K562 (cell line): Measurements from ENCODE around the gene APBB2. TPM values are rescaled to one million over a fixed set of nuclear protein-coding genes. Genes with fewer than 3 reads are reported as not detected.

Source experiments
- ATAC-seq: fragments of 200-7000 bp; cut with Tn5 transposase; 3 replicates; pipeline ENCODE4 v1.9.1; 2020; ENCODE audit warnings: moderate library complexity
- BruUV-seq: library from RNA; stranded (reverse); fragments of 400-500 nt; replicated peaks from 2 replicates; lab custom pipeline; 2021; lab: Mats Ljungman, UMichigan
- CTCF ChIA-PET: fragments of 300-600 bp; formaldehyde crosslinking; extraction: SDS; loops from one replicate; lab custom pipeline; 2021; ENCODE audit warnings: low intra/inter-chr PET ratio; lab: Yijun Ruan, JAX
- POLR2A ChIA-PET: fragments of 300-600, 350-650 bp; sonication (Branson Sonifier 250); formaldehyde crosslinking; extraction: SDS; loops from one replicate; lab custom pipeline; 2021; ENCODE audit warnings: antibody characterized with exemption, inconsistent platforms; lab: Yijun Ruan, JAX
- DNase-seq, 4 experiments: peaks; one replicate each; pipeline versions ENCODE4 v3.0.0 to v3.0.0-alpha.2; 2011 to 2018; ENCODE audit warnings: low spot score in 3 of 4, mixed read lengths in 3 of 4; ENCODE audit errors: extremely low read depth in 1 of 4
- FAIRE-seq: peaks from 2 replicates; lab custom pipeline; 2011; peaks lifted over from hg19 to GRCh38; lab: Jason Lieb, UNC
- H2AFZ ChIP-seq: 2 replicates; pipeline ENCODE4 v1.6.0; 2011; ENCODE audit warnings: low read depth, low read length, control low read depth, inconsistent platforms
- H3K27ac ChIP-seq: fragments of 200-600 bp; 3 replicates; pipeline ENCODE4 v1.8.0; 2011; ENCODE audit warnings: low read depth, mild to moderate bottlenecking, control low read depth, inconsistent platforms, low read length, moderate library complexity, mixed read lengths; ENCODE audit errors: extremely low read depth
- H3K27me3 ChIP-seq, 2 experiments: fragments of 300-600 bp in 1 of 2; 2 replicates in 1 of 2; 3 replicates in 1 of 2; pipeline versions ENCODE4 v1.6.0 to v1.8.0; 2011; ENCODE audit warnings: inconsistent platforms in 2 of 2, low read length in 2 of 2, mild to moderate bottlenecking in 1 of 2, mixed read lengths in 1 of 2, moderate library complexity in 1 of 2; ENCODE audit not compliant: control insufficient read depth in 2 of 2, insufficient read depth in 2 of 2
- H3K36me3 ChIP-seq: fragments of 300-600 bp; 3 replicates; pipeline ENCODE4 v1.8.0; 2011; ENCODE audit warnings: mild to moderate bottlenecking, low read length, inconsistent platforms; ENCODE audit not compliant: control insufficient read depth, insufficient read depth
- H3K4me1 ChIP-seq, 2 experiments: fragments of 200-600 bp in 1 of 2; replicated peaks in 1 of 2; 2 replicates in 1 of 2; 3 replicates in 1 of 2; pipeline versions ENCODE4 v1.5.1 to v1.8.0; 2011; ENCODE audit warnings: inconsistent platforms in 2 of 2, low read length in 2 of 2, mild to moderate bottlenecking in 1 of 2, mixed read lengths in 1 of 2, moderate library complexity in 1 of 2; ENCODE audit not compliant: control insufficient read depth in 2 of 2, insufficient read depth in 2 of 2
- H3K4me2 ChIP-seq: 2 replicates; pipeline ENCODE4 v1.6.1; 2011; ENCODE audit warnings: low read length, control low read depth, inconsistent platforms, mixed read lengths; ENCODE audit not compliant: insufficient read depth
- H3K4me3 ChIP-seq: fragments of 200-600 bp; sonication (generic), shearing (Covaris generic); 2 replicates; pipeline ENCODE4 v1.5.1; 2016; ENCODE audit warnings: control low read depth, inconsistent platforms
- H3K79me2 ChIP-seq: fragments of 200-600 bp; 3 replicates; pipeline ENCODE4 v1.8.0; 2011; ENCODE audit warnings: low read length, inconsistent platforms; ENCODE audit not compliant: control insufficient read depth, insufficient read depth
- H3K9ac ChIP-seq, 2 experiments: 2 replicates each; pipeline versions ENCODE4 v1.6.0 to v1.6.1; 2011; ENCODE audit warnings: low read depth in 2 of 2, low read length in 2 of 2, control low read depth in 1 of 2, inconsistent platforms in 1 of 2, mild to moderate bottlenecking in 1 of 2, mixed read lengths in 1 of 2; ENCODE audit not compliant: insufficient read depth in 1 of 2
- H3K9me1 ChIP-seq: one replicate; pipeline ENCODE4 v1.6.0; 2011; ENCODE audit warnings: inconsistent platforms, mild to moderate bottlenecking, low read length, moderate library complexity; ENCODE audit not compliant: control insufficient read depth, insufficient read depth
- H3K9me3 ChIP-seq: replicated peaks from 2 replicates; pipeline ENCODE4 v1.5.1; 2011; ENCODE audit warnings: low read depth, low read length, inconsistent platforms; ENCODE audit not compliant: control insufficient read depth, insufficient read depth
- H4K20me1 ChIP-seq: replicated peaks from 2 replicates; pipeline ENCODE4 v1.6.1; 2011; ENCODE audit warnings: low read length, inconsistent platforms, mixed read lengths; ENCODE audit not compliant: control insufficient read depth, insufficient read depth
- CGGBP1 ChIP-seq: fragments of 250-450 bp; sonication (Bioruptor Pico); IDR thresholded peaks from 2 replicates; pipeline ENCODE4 v1.9.0; 2021; ENCODE audit warnings: mild to moderate bottlenecking
- GABPB1 ChIP-seq: sonication (generic); formaldehyde crosslinking; IDR thresholded peaks from 2 replicates; pipeline ENCODE4 v1.8.0; 2022; ENCODE audit warnings: mild to moderate bottlenecking, missing genetic modification reagents
- MLX ChIP-seq, 2 experiments: fragments of 450-650 bp in 1 of 2; sonication (generic) in 1 of 2; formaldehyde crosslinking; conservative IDR thresholded peaks; 2 replicates each; pipeline versions ENCODE4 v1.4.0 to v1.8.1; 2020 to 2022; ENCODE audit warnings: mild to moderate bottlenecking in 1 of 2, missing genetic modification reagents in 1 of 2
- NFE2 ChIP-seq: IDR thresholded peaks from 2 replicates; pipeline ENCODE4 v1.6.1; 2014; ENCODE audit warnings: antibody characterized with exemption, low read depth
- POLR2AphosphoS5 ChIP-seq: IDR thresholded peaks from 2 replicates; pipeline ENCODE4 v1.6.1; 2011; ENCODE audit warnings: mild to moderate bottlenecking, low read depth, low read length, moderate library complexity; ENCODE audit not compliant: control insufficient read depth, insufficient read depth
- ZNF12 ChIP-seq: sonication (generic); formaldehyde crosslinking; IDR thresholded peaks from 2 replicates; pipeline ENCODE4 v1.4.0; 2020; ENCODE audit warnings: mild to moderate bottlenecking, missing genetic modification reagents
- ZNF75A ChIP-seq: fragments of 450-650 bp; formaldehyde crosslinking; IDR thresholded peaks from 2 replicates; pipeline ENCODE4 v1.4.0; 2020; ENCODE audit warnings: mild to moderate bottlenecking
- WGBS: fragments of 100-300 bp; shearing (Covaris generic); methylation state at CpG from one replicate; pipeline ENCODE4 v1.1.6; 2016; ENCODE audit warnings: low coverage, mixed read lengths; ENCODE audit not compliant: insufficient coverage; ENCODE audit errors: missing lambda C conversion rate; 5-methylcytosine and 5-hydroxymethylcytosine counted together
- in situ Hi-C: fragments of 300-500 bp; cut with MboI; formaldehyde crosslinking; loops from 4 replicates; pipeline ENCODE4 v1.15.0; 2018; ENCODE audit warnings: inconsistent platforms, mixed read lengths
- intact Hi-C: fragments of 100-400 bp; cut with micrococcal nuclease; formaldehyde crosslinking; loops from 2 replicates; pipeline ENCODE4 v1.14.2; 2022
- polyA plus RNA-seq, 8 experiments: library from polyadenylated mRNA; depleted of rRNA in 4 of 8; stranded (reverse) in 5 of 8; unstranded in 3 of 8; fragments of >200 nt; fragmentation: Nextera tagmentation in 2 of 8; fragmentation: Illumina TruSeq in 1 of 8; extraction: Ambion mirVana in 2 of 8; extraction: Trizol in 1 of 8; gene quantifications; 2 replicates each; pipeline versions ENCODE4 v1.2.1 to v1.2.3, GENCODE V29; 2011 to 2014; ENCODE audit warnings: inconsistent platforms in 1 of 8, missing spikeins in 1 of 8
- total RNA-seq, 7 experiments: library from RNA; depleted of rRNA in 6 of 7; stranded (reverse); fragments of >200 nt in 6 of 7; fragmentation: Illumina TruSeq in 2 of 7; extraction: Trizol in 2 of 7; gene quantifications; 2 replicates each; pipeline versions ENCODE4 v1.2.1 to v1.2.3, GENCODE V29; 2011 to 2021; ENCODE audit warnings: low replicate concordance in 1 of 7

Gene APBB2
- total and polyA plus RNA-seq, 9 of the 15 experiments (the other 6 are each of a cell fraction or from before 2014, with no cell fraction given) = 0.08 to 2.1 (median 1.4) TPM

GRCh38 chr4:40948014-40948413 lies 266.3 kb downstream of the APBB2 start:
- no peak for ATAC-seq
- no peak for FAIRE-seq
- H3K4me1 ChIP-seq = no peaks in the 10 kb centered on the region
- no peak overlapping the region for H3K9ac ChIP-seq
- H3K4me2 ChIP-seq = no peak overlapping the region
- 0% methylated on average over 6 of the region's 6 CpGs for WGBS
- no peaks in the 10 kb centered on the region for H3K9me3 ChIP-seq
- H3K4me3 ChIP-seq = no peak overlapping the region
- POLR2A ChIA-PET = no interaction called here
- no TSS peak for BruUV-seq
- CTCF ChIA-PET = no interaction called here
- H3K9me1 ChIP-seq = no peaks in the 10 kb centered on the region
- peaks cover 4 to 18% of the 10 kb centered on the region in 2 experiments; a peak in 3 of 5 replicates for H3K27me3 ChIP-seq
- H2AFZ ChIP-seq = no peak overlapping the region
- no peaks in the 10 kb centered on the region for H3K79me2 ChIP-seq
- DNase-seq = no peak
- TF ChIP-seq CGGBP1 (CRISPR knock-in tag) (no peak), NFE2 (no peak), POLR2AphosphoS5 (no peak), ZNF75A (CRISPR knock-in tag) (no peak), ZNF12 (no peak), GABPB1 (CRISPR knock-in tag) (no peak)
- in situ Hi-C loops = no loop called here
- intact Hi-C loops = no loop called here
- H3K27ac ChIP-seq = no peak overlapping the region
- no peaks in the 10 kb centered on the region for H3K36me3 ChIP-seq
- no peaks in the 10 kb centered on the region for H4K20me1 ChIP-seq

GRCh38 chr4:40946652-40947051 lies 267.7 kb downstream of the APBB2 start:
- ATAC-seq (no peak), DNase-seq (no peak), FAIRE-seq (no peak)
- CTCF ChIA-PET = no interaction called here
- WGBS = 2% methylated on average over 9 of the region's 9 CpGs
- H3K27ac ChIP-seq = no peak overlapping the region
- no peak overlapping the region for H3K9ac ChIP-seq
- in situ Hi-C loops (no loop called here), intact Hi-C loops (no loop called here)
- no peak overlapping the region for H3K4me3 ChIP-seq
- no peaks in the 10 kb centered on the region for H3K9me1 ChIP-seq
- BruUV-seq = no TSS peak
- POLR2A ChIA-PET = no interaction called here
- no peak overlapping the region for H3K4me2 ChIP-seq
- H3K79me2 ChIP-seq = no peaks in the 10 kb centered on the region
- TF ChIP-seq MLX (CRISPR knock-in tag; conservative IDR thresholded peaks at IDR 0.05) = no peak
- no peaks in the 10 kb centered on the region for H3K9me3 ChIP-seq
- peaks cover 4 to 18% of the 10 kb centered on the region in 2 experiments; a peak in 3 of 5 replicates for H3K27me3 ChIP-seq
- no peaks in the 10 kb centered on the region for H3K36me3 ChIP-seq
- no peak overlapping the region for H2AFZ ChIP-seq
- no peaks in the 10 kb centered on the region for H4K20me1 ChIP-seq
- H3K4me1 ChIP-seq = no peaks in the 10 kb centered on the region
